Measurements from ENCODE around the gene FAIM2.

GRCh38 chr12:49842519-49843352 is 61.0 kb downstream of the FAIM2 start, which contains the start of gene BCDIN3D:
- TF ChIP-seq, protein P1, sequence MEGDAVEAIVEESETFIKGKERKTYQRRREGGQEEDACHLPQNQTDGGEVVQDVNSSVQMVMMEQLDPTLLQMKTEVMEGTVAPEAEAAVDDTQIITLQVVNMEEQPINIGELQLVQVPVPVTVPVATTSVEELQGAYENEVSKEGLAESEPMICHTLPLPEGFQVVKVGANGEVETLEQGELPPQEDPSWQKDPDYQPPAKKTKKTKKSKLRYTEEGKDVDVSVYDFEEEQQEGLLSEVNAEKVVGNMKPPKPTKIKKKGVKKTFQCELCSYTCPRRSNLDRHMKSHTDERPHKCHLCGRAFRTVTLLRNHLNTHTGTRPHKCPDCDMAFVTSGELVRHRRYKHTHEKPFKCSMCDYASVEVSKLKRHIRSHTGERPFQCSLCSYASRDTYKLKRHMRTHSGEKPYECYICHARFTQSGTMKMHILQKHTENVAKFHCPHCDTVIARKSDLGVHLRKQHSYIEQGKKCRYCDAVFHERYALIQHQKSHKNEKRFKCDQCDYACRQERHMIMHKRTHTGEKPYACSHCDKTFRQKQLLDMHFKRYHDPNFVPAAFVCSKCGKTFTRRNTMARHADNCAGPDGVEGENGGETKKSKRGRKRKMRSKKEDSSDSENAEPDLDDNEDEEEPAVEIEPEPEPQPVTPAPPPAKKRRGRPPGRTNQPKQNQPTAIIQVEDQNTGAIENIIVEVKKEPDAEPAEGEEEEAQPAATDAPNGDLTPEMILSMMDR (conservative IDR thresholded peaks at IDR 0.05) = no peak
- TF ChIP-seq ZFX (IDR thresholded peaks at IDR 0.05) = 0 out of 2 replicates have a peak, but pooled peaks have one; percentile 48

Measured in C4-2B (cell line).